GM21367 (cell line): ENCODE results near the gene TM9SF3.

ENCODE experiments used
- ATAC-seq: cut with Tn5 transposase; IDR thresholded peaks from one replicate; pipeline ENCODE4 v1.9.1; 2021; ENCODE audit not compliant: unreplicated experiment

TM9SF3 gene

GRCh38 chr10:96482815-96483588, 103.8 kb downstream of the TM9SF3 start:
- no peak for ATAC-seq

GRCh38 chr10:96478355-96478754, 108.5 kb downstream of the TM9SF3 start:
- ATAC-seq = no peak

GRCh38 chr10:96473866-96474265, 112.9 kb downstream of the TM9SF3 start:
- no peak for ATAC-seq

GRCh38 chr10:96470116-96470743, 116.6 kb downstream of the TM9SF3 start:
- no peak for ATAC-seq

- ATAC-seq = no peak
Observed at GRCh38 chr10:96468845-96469244, 118.0 kb downstream of the TM9SF3 start.
